ENCODE data around the gene CABLES2.

Gene CABLES2

DNA sequence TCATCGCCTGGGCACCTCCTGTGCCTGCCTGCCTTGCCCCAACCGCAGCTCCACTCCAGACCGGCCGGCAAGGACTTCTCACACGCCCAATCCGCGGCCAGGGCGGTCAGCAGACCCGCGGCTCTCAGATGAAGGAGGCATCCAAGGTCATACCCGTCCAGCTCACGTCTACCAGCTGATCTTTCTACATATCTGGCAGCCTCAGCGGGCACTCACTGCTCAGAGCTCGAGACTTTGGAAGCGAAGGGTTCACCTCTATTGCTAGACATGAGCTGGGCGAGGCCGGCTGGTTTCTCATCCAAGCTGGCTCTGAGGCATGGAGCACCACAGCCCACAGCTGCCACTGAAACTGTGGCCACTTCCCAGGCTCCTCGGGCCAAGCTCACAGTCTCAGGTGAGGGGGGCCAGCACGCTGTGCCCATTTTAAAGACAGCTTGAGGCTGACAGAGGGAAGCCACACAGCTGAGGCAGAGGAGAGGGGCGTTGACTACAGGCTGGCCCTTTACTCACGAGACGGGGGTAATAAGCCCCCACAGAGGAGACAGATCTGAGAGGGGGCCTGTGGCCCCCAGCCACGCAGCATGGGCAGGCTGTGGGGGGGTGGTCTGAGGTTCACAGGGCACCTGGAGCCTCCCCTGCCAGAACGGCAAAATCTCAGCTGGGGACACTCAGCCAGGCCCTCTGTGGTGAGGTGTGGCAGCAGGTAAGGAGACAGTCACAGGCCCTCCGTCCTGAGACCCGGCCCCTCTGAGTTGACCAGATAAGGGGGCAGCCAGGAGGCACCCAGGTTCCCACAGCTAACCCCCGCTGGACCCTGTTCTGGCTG is 42.0 kb downstream of the CABLES2 start:
- Mint-ChIP-seq H3K4me3 (peak overlapping the region; percentile 35), H3K27ac (no peak overlapping the region), H3K27me3 (peaks cover 52% of the 10 kb centered on the region), H3K36me3 (ENCODE audit: low read depth) (no peaks in the 10 kb centered on the region), H3K9me3 (no peaks in the 10 kb centered on the region), H3K4me1 (ENCODE audit: low read depth) (peaks cover 14% of the 10 kb centered on the region)
- DNase-seq: no peak

- no peak for DNase-seq
- Mint-ChIP-seq H3K4me1 (ENCODE audit: low read depth) (peaks cover 9% of the 10 kb centered on the region), H3K27ac (no peak overlapping the region)
Measured at GRCh38 chr20:62363920-62364851, 42.9 kb downstream of the CABLES2 start.

GRCh38 chr20:62362991-62363919 is 43.8 kb downstream of the CABLES2 start:
- Mint-ChIP-seq H3K27me3 (peaks cover 39% of the 10 kb centered on the region), H3K4me1 (ENCODE audit: low read depth) (peaks cover 4% of the 10 kb centered on the region), H3K27ac (no peak overlapping the region), H3K36me3 (ENCODE audit: low read depth) (no peaks in the 10 kb centered on the region), H3K4me3 (no peak overlapping the region), H3K9me3 (no peaks in the 10 kb centered on the region)
- no peak for DNase-seq

More at GRCh38 chr20:62363920-62364851, 42.9 kb downstream of the CABLES2 start:
- no peaks in the 10 kb centered on the region for H3K36me3 Mint-ChIP-seq (ENCODE audit: low read depth)
- H3K4me3 Mint-ChIP-seq: no peak overlapping the region
- peaks cover 48% of the 10 kb centered on the region for H3K27me3 Mint-ChIP-seq
- H3K9me3 Mint-ChIP-seq: no peaks in the 10 kb centered on the region

DNA sequence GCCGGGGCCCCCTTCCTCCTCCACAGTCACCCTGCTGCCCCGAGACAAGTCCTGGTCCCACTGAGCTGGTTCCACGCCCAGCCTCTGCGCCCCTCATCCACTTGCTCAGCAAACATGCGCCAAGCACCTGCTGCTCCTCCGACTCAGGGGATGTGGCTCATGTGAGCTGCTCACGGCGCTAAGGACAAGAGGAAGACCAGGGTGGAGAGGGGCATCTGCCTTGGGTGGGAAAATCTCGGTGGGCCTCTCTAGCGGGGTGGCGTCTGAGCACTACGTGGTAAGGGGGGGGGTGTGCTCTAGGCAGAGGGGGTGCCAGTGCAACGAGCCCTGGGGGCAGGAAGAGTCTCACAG is 44.5 kb downstream of the CABLES2 start:
- no peaks in the 10 kb centered on the region for H3K36me3 Mint-ChIP-seq (ENCODE audit: low read depth)
- H3K4me3 Mint-ChIP-seq: no peak overlapping the region
- H3K27ac Mint-ChIP-seq: no peak overlapping the region
- no peaks in the 10 kb centered on the region for H3K9me3 Mint-ChIP-seq
- DNase-seq: no peak
- H3K27me3 Mint-ChIP-seq: peaks cover 33% of the 10 kb centered on the region
- H3K4me1 Mint-ChIP-seq (ENCODE audit: low read depth): peaks cover under 1% of the 10 kb centered on the region

DNA sequence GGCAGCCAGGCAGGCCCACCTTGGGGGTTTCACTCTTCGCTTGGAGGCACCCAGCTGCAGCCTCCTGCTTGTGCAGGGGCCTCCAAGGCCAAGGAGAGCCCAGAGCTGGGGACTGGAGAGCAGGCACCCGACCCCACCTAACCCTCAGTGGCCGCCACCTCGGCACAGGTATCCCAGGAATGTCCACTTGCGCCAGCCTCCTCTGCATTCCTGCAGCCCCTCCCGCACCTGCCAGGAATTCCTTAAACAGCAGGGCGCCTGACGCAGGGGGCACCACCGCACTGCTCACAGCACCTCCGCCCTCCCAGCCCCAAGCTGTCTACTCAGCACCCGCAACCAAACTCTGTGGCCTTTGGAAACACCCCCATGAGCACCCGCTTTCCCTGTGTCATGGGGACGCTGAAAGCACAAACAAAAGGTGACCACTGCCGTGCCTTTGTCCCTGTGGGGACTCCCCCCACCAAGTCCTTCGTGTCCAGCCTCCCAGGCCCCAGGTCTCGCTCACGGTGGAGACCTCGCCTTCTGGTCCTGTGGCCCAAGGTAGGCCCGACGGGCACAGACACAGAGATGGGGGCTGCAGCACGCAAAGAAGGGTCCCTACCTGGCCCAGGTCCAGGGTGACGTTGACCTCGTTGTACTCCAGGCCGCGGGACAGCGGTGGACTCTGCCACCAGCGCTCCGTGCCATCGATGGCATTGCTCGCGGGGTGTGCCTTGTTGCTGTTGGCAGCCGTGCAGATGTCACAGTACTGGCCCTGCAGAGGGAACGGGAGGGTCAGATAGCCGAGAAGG is 45.1 kb downstream of the CABLES2 start:
- peaks cover 32% of the 10 kb centered on the region for H3K27me3 Mint-ChIP-seq
- H3K27ac Mint-ChIP-seq: no peak overlapping the region
- H3K4me1 Mint-ChIP-seq (ENCODE audit: low read depth): no peaks in the 10 kb centered on the region
- no peak overlapping the region for H3K4me3 Mint-ChIP-seq
- no peaks in the 10 kb centered on the region for H3K36me3 Mint-ChIP-seq (ENCODE audit: low read depth)
- H3K9me3 Mint-ChIP-seq: no peaks in the 10 kb centered on the region
- DNase-seq: no peak

- H3K4me1 Mint-ChIP-seq (ENCODE audit: low read depth): no peaks in the 10 kb centered on the region
- no peak for DNase-seq
- no peaks in the 10 kb centered on the region for H3K9me3 Mint-ChIP-seq
- H3K27ac Mint-ChIP-seq: no peak overlapping the region
- H3K4me3 Mint-ChIP-seq: no peak overlapping the region
- H3K27me3 Mint-ChIP-seq: peaks cover 33% of the 10 kb centered on the region
- no peaks in the 10 kb centered on the region for H3K36me3 Mint-ChIP-seq (ENCODE audit: low read depth)
Measured at GRCh38 chr20:62360854-62361798, 46.0 kb downstream of the CABLES2 start.

DNA sequence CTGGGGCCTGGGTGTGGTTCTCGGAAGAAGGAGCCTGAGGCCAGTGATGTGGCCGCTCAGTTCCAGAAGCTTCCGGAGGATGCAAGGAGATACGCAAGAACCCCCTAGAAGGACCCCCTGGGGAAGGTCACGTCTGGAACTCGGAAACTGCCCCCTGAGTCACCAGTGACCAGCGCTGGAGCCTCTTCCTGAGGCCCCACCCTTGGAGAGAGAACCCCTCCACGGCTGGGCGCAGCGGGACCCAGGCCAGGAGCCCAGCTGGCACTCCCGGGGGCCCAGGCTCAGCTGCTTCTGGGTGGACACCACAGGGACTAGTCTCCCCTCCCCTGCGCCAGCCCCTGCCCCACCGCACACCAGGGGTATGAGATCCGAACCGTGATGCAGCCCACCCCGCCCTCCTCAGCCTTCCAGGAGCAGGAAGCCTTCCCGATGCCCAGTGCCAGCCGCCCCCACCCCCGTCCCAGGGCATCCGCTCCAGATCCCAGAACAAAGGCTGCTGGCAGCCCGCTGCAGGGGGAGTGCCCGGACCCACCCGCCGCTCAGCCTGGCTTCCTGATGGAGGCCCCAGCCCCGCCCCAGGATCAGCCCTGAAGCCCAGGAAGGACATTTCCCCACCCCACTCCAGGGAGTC is 47.5 kb downstream of the CABLES2 start:
- Mint-ChIP-seq H3K36me3 (ENCODE audit: low read depth) (no peaks in the 10 kb centered on the region), H3K27me3 (peaks cover 22% of the 10 kb centered on the region), H3K4me1 (ENCODE audit: low read depth) (no peaks in the 10 kb centered on the region), H3K4me3 (no peak overlapping the region), H3K9me3 (no peaks in the 10 kb centered on the region), H3K27ac (no peak overlapping the region)
- no peak for DNase-seq

DNA sequence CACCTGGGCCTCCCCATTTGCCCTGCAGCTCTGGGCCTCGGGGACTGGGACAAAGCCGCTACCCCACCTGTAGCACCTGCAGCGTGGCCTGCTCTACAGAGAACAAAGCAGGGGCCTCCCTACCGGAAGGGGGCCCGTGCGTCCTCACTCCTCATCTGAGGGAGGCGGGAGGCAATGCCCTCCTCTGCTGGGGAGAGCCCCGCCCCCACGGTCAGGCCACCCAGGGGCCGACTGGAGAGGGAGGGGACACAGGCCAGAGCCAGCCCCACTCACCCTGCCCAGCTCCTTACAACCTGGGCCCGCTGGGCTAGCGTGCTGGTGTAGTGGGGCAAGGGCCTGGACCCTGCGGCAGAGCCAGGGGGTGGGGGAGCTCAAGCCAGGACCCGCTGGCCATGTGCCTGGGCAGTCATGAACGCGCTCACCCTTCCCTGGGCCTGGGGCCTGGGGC is 48.0 kb downstream of the CABLES2 start:
- H3K27me3 Mint-ChIP-seq: peaks cover 18% of the 10 kb centered on the region
- no peaks in the 10 kb centered on the region for H3K4me1 Mint-ChIP-seq (ENCODE audit: low read depth)
- H3K9me3 Mint-ChIP-seq: no peaks in the 10 kb centered on the region
- no peak overlapping the region for H3K4me3 Mint-ChIP-seq
- H3K36me3 Mint-ChIP-seq (ENCODE audit: low read depth): no peaks in the 10 kb centered on the region
- DNase-seq: no peak
- no peak overlapping the region for H3K27ac Mint-ChIP-seq

- DNase-seq: no peak
- H3K4me3 Mint-ChIP-seq: no peak overlapping the region
- H3K4me1 Mint-ChIP-seq (ENCODE audit: low read depth): no peaks in the 10 kb centered on the region
- peaks cover 11% of the 10 kb centered on the region for H3K27me3 Mint-ChIP-seq
- no peak overlapping the region for H3K27ac Mint-ChIP-seq
- no peaks in the 10 kb centered on the region for H3K36me3 Mint-ChIP-seq (ENCODE audit: low read depth)
- no peaks in the 10 kb centered on the region for H3K9me3 Mint-ChIP-seq
Measured at GRCh38 chr20:62358171-62359042, 48.7 kb downstream of the CABLES2 start.

DNA sequence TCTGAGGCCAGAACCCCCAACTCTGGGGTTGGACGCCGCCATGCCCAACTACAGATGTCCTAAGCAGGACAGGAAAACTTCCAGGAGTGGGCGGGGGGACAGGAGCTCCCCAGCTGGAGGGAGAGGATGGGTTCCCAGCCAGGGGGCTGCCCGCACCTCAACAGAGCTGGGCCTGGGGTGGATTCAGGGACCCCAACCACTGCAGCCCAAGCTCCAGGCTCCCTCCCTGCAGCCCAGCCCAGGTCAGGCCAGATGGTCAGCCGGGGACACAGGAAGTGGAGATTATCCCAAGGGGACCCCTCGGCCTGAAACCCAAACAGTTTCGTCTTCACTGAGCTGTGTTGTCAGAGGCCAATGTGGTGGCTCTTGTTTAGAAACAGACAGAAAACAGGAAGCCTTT is 49.4 kb downstream of the CABLES2 start:
- Mint-ChIP-seq H3K4me1 (ENCODE audit: low read depth) (no peaks in the 10 kb centered on the region), H3K9me3 (no peaks in the 10 kb centered on the region), H3K27ac (no peak overlapping the region), H3K27me3 (peaks cover 11% of the 10 kb centered on the region), H3K4me3 (no peak overlapping the region), H3K36me3 (ENCODE audit: low read depth) (no peaks in the 10 kb centered on the region)
- no peak for DNase-seq

- H3K4me1 Mint-ChIP-seq (ENCODE audit: low read depth): no peaks in the 10 kb centered on the region
- no peak for DNase-seq
- H3K27me3 Mint-ChIP-seq: peaks cover 11% of the 10 kb centered on the region
- H3K36me3 Mint-ChIP-seq (ENCODE audit: low read depth): no peaks in the 10 kb centered on the region
- H3K27ac Mint-ChIP-seq: no peak overlapping the region
- H3K9me3 Mint-ChIP-seq: no peaks in the 10 kb centered on the region
- no peak overlapping the region for H3K4me3 Mint-ChIP-seq
Measured at GRCh38 chr20:62357187-62357667, 49.9 kb downstream of the CABLES2 start.
